MCF 10A (cell line): ENCODE results near the gene TRA2A. TPM values are rescaled to one million over a fixed set of nuclear protein-coding genes. Genes with fewer than 3 reads are reported as not detected.
A peak's percentile ranks its signal among the peaks of the same experiment; 100 is the strongest.

ENCODE experiments used
- Bru-seq: library from RNA; stranded (reverse); fragments of 400-500 nt; gene quantifications from one replicate; lab custom pipeline; 2021; lab: Mats Ljungman, UMichigan
- BruChase-seq, 2 experiments: library from RNA; stranded (reverse); fragments of 400-500 nt; gene quantifications; one replicate each; lab custom pipeline; 2021; lab: Mats Ljungman, UMichigan
- BruUV-seq: library from RNA; stranded (reverse); fragments of 400-500 nt; replicated peaks from 2 replicates; lab custom pipeline; 2021; lab: Mats Ljungman, UMichigan
- CTCF ChIA-PET: fragments of 300-600 bp; sonication (Branson Sonifier 250); formaldehyde crosslinking; extraction: SDS; loops from one replicate; lab custom pipeline; 2021; ENCODE audit warnings: antibody characterized with exemption, inconsistent platforms; lab: Yijun Ruan, JAX
- POLR2A ChIA-PET: fragments of 300-600, 350-650 bp; sonication (Branson Sonifier 250); formaldehyde crosslinking; extraction: SDS; loops from one replicate; lab custom pipeline; 2020; ENCODE audit warnings: antibody characterized with exemption, inconsistent platforms; lab: Yijun Ruan, JAX
- DNase-seq: peaks from one replicate; pipeline ENCODE4 v3.0.0-alpha.2; 2018; ENCODE audit not compliant: unreplicated experiment
- H3K27ac Mint-ChIP-seq: one replicate; pipeline ENCODE4 v1.8.0; 2022; ENCODE audit warnings: mild to moderate bottlenecking, low read depth, mixed read lengths; ENCODE audit not compliant: unreplicated experiment
- H3K27me3 Mint-ChIP-seq: one replicate; pipeline ENCODE4 v1.8.0; 2022; ENCODE audit warnings: mixed read lengths; ENCODE audit not compliant: insufficient read depth, unreplicated experiment
- H3K36me3 Mint-ChIP-seq: one replicate; pipeline ENCODE4 v1.8.0; 2022; ENCODE audit warnings: mild to moderate bottlenecking, moderate library complexity, mixed read lengths; ENCODE audit not compliant: insufficient read depth, unreplicated experiment
- H3K4me1 Mint-ChIP-seq: one replicate; pipeline ENCODE4 v1.8.0; 2022; ENCODE audit warnings: mixed read lengths; ENCODE audit not compliant: insufficient read depth, unreplicated experiment
- H3K4me3 Mint-ChIP-seq: one replicate; pipeline ENCODE4 v1.8.0; 2022; ENCODE audit warnings: mild to moderate bottlenecking, moderate library complexity, mixed read lengths; ENCODE audit not compliant: unreplicated experiment
- H3K9me3 Mint-ChIP-seq: one replicate; pipeline ENCODE4 v1.8.0; 2022; ENCODE audit warnings: mixed read lengths; ENCODE audit not compliant: unreplicated experiment
- intact Hi-C: fragments of 100-400 bp; cut with micrococcal nuclease; formaldehyde crosslinking; loops from 2 replicates; pipeline ENCODE4 v1.14.1; 2022
- long read RNA-seq: library from polyadenylated mRNA; stranded (forward); transcript quantifications from one replicate; pipeline ENCODE4 v2.0.0, GENCODE V29; 2022
- total RNA-seq: library from RNA; stranded (reverse); gene quantifications from 2 replicates; pipeline ENCODE4 v1.2.3, GENCODE V29; 2022
- TF ChIP-seq, protein P1 (sequence below): fragments of 200-600 bp; IDR thresholded peaks from one replicate; pipeline ENCODE4 v1.8.0; 2022; ENCODE audit warnings: antibody characterized with exemption, mild to moderate bottlenecking; ENCODE audit not compliant: unreplicated experiment

TRA2A gene
- 92.9 and 113 TPM in 2 replicates for total RNA-seq
- Bru-seq, nascent RNA = percentile 98 among the genes with signal in this experiment
- BruChase-seq, experiment 1, labeled RNA remaining after a 6-hour chase = percentile 95 among the genes with signal in this experiment
- percentile 99 among the genes with signal in this experiment for BruChase-seq, experiment 2, labeled RNA remaining after a 2-hour chase
- long read RNA-seq, partial matches to known transcripts = 3 of 12 reads
- long read RNA-seq, other reads (novel, unspliced or antisense) = 6 of 12 reads

DNA sequence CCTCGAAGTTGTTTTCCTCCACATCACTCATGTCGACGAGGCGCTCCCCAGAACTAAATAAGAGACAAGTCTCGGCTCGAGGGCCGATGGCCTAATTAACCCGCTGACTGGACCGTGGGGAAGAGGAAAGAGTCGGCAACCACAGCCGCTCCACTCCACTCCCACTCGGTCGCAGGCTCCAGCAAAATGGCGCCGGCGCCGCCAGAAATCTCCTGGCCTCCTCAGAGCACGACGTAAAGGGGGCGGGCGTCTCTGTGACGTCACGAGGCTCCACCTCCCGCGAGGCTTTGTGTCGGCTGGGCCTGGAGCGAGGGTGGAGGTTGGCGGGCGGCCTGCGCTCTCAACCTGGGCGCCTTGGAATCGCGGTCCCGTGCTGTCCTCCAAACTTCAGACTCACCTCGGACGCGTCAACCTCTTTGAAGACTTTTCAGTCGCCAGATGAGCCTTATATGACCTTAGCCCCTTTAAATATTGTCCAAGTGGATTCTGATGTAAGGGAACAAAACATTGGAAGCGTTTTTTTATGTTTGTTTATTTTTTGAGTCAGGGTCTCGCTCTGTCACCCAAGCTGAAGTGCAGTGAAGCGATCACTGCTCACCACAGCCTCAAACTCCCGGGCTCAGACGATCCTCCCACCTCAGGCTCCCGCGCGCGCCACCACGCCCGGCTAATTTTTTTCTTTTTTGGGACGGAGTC, at the start of gene TRA2A:
Gene TRA2A (minus strand): TSS at position 188 of the 696 bp plus-strand sequence. CDS start 157 bp downstream, at position 31.
- Mint-ChIP-seq H3K4me3 (peak within 1 kb of the TSS; percentile 95), H3K27ac (peak within 1 kb of the TSS; percentile 100), H3K4me1 (peaks cover 17% of the 10 kb centered on the region), H3K27me3 (no peaks in the 10 kb centered on the region), H3K9me3 (no peaks in the 10 kb centered on the region), H3K36me3 (peaks cover 36% of the 10 kb centered on the region)
- TF ChIP-seq, protein P1, sequence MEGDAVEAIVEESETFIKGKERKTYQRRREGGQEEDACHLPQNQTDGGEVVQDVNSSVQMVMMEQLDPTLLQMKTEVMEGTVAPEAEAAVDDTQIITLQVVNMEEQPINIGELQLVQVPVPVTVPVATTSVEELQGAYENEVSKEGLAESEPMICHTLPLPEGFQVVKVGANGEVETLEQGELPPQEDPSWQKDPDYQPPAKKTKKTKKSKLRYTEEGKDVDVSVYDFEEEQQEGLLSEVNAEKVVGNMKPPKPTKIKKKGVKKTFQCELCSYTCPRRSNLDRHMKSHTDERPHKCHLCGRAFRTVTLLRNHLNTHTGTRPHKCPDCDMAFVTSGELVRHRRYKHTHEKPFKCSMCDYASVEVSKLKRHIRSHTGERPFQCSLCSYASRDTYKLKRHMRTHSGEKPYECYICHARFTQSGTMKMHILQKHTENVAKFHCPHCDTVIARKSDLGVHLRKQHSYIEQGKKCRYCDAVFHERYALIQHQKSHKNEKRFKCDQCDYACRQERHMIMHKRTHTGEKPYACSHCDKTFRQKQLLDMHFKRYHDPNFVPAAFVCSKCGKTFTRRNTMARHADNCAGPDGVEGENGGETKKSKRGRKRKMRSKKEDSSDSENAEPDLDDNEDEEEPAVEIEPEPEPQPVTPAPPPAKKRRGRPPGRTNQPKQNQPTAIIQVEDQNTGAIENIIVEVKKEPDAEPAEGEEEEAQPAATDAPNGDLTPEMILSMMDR = no peak
- peak; percentile 96 for DNase-seq
- POLR2A ChIA-PET = interaction anchor here (0.8 to 2.2 kb wide), 12 partner anchors 8 to 259 kb away, joined by 3 to 14 read pairs (median 7); partner anchors contain the start of genes CCDC126 and MALSU1
- intact Hi-C loops = loop anchor here (2.0 to 5.0 kb wide), 3 partner anchors 61 to 260 kb away; partner anchors contain the start of gene IGF2BP3
- CTCF ChIA-PET = interaction anchor here (0.6 to 1.6 kb wide), 3 partner anchors 13 to 783 kb away, joined by 3 to 4 read pairs (median 3); no protein-coding TSS in a partner anchor
- BruUV-seq = TSS peak; percentile 40

DNA sequence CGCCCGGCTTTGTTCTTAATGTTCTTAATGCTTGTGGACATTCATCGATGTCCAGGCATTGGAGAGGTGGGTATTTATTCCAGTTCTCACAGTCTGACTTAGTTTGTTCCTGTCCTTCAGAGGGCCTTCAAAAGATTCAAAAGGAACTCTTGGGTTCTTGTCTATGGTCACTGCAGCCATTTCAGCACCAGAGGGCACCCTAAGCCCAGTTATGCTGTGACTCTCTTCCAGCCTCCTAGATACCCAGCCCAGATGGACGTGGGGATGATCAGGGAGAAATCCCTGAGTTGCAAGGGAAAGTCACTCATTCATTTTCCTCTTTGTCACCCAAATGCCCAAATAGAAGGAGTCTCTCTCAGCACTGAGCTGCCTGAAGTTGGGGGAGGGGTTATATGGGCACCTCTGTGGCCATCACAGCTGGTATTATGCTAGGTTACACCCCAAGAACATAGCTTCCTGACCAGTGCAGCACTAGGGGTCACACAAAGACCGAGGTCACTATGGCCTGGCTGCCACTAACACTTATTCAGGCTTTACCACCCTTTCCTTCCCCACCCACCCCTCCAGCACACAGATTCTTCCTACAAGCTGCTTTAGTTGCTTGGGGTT, 38.9 kb upstream of the TRA2A start:
- no peak overlapping the region for H3K27ac Mint-ChIP-seq
- intact Hi-C loops = loop anchor here (1.0 to 5.0 kb wide), 5 partner anchors 23 to 1152 kb away; no protein-coding TSS in a partner anchor
- H3K4me1 Mint-ChIP-seq = no peaks in the 10 kb centered on the region
- POLR2A ChIA-PET = interaction anchor here (0.5 to 2.0 kb wide), 5 partner anchors 24 to 1555 kb away, joined by 3 to 4 read pairs (median 3); partner anchors contain the start of genes CYCS and STK31
- CTCF ChIA-PET = interaction anchor here (0.6 to 11.4 kb wide), 40 partner anchors 8 to 1528 kb away, joined by 3 to 175 read pairs (median 4); partner anchors contain the start of genes CCDC126 and STK31
- no peaks in the 10 kb centered on the region for H3K9me3 Mint-ChIP-seq
- BruUV-seq = no TSS peak
- no peak overlapping the region for H3K4me3 Mint-ChIP-seq
- TF ChIP-seq, protein P1 = peak; percentile 90
- H3K27me3 Mint-ChIP-seq = no peaks in the 10 kb centered on the region
- peak; percentile 85 for DNase-seq
- H3K36me3 Mint-ChIP-seq = no peaks in the 10 kb centered on the region

DNA sequence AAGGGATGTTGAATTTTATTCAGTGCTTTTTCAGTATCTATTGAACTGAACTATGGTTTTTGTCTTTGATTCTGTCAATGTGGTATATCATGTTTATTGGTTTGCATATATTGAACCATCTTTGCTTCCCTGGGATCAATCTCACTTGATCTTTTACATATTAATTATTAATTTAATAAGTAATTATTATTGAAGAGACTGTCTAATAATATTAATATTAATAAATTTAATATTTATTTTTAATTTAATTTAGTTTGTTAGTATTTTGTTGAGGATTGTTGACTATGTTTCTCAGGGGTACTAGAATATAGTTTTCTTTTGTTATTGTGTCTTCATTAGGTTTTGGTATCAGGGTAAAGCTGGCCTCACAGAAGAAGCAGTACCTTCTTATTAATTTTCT, 26.5 kb upstream of the TRA2A start:
- no peak overlapping the region for H3K27ac Mint-ChIP-seq
- intact Hi-C loops = no loop called here
- ChIA-PET POLR2A (no interaction called here), CTCF (interaction anchor here (0.6 to 2.9 kb wide), 3 partner anchors 12 to 1589 kb away, joined by 3 to 12 read pairs (median 3); no protein-coding TSS in a partner anchor)
- no peaks in the 10 kb centered on the region for H3K4me1 Mint-ChIP-seq
- BruUV-seq = no TSS peak
- no peak overlapping the region for H3K4me3 Mint-ChIP-seq
- no peaks in the 10 kb centered on the region for H3K9me3 Mint-ChIP-seq
- H3K36me3 Mint-ChIP-seq = peaks cover 4% of the 10 kb centered on the region
- TF ChIP-seq, protein P1 = no peak
- peaks cover 9% of the 10 kb centered on the region for H3K27me3 Mint-ChIP-seq
- no peak for DNase-seq
